Measurements from ENCODE around the gene UGDH.

The UGDH gene

GRCh38 chr4:39451423-39452023 lies 75.7 kb downstream of the UGDH start:
- DNase-seq = no peak

GRCh38 chr4:39450618-39451017 lies 76.6 kb downstream of the UGDH start:
- no peak for DNase-seq
